Mesothelial cell of epicardium (in vitro differentiated cells): ENCODE results near the gene ZNF254. TPM values are rescaled to one million over a fixed set of nuclear protein-coding genes. Genes with fewer than 3 reads are reported as not detected.
"Not testable (repeated sequence)": the region's sequence is repeated elsewhere in the genome, so short reads cannot be mapped to it uniquely, and the experiment has no call there.

ENCODE experiments used
- DNase-seq, 2 experiments: peaks; one replicate each; pipeline ENCODE4 v3.0.0; 2021; ENCODE audit warnings: low spot score in 2 of 2; ENCODE audit not compliant: unreplicated experiment in 2 of 2
- H3K27ac Mint-ChIP-seq: 2 replicates; pipeline ENCODE4 v1.8.0; 2021; ENCODE audit warnings: mixed read lengths
- H3K27me3 Mint-ChIP-seq: 2 replicates; pipeline ENCODE4 v1.8.0; 2021; ENCODE audit warnings: low read depth, mixed read lengths
- H3K36me3 Mint-ChIP-seq: 2 replicates; pipeline ENCODE4 v1.8.0; 2021; ENCODE audit warnings: mixed read lengths
- H3K4me1 Mint-ChIP-seq: 2 replicates; pipeline ENCODE4 v1.8.0; 2021; ENCODE audit warnings: mixed read lengths
- H3K4me3 Mint-ChIP-seq: 2 replicates; pipeline ENCODE4 v1.8.0; 2021; ENCODE audit warnings: mild to moderate bottlenecking, moderate library complexity, mixed read lengths
- H3K9me3 Mint-ChIP-seq: 2 replicates; pipeline ENCODE4 v1.8.0; 2021; ENCODE audit warnings: mixed read lengths
- total RNA-seq: library from RNA; stranded (reverse); gene quantifications from 3 replicates; pipeline ENCODE4 v1.2.1, GENCODE V29; 2021
- TF ChIP-seq, protein P1 (sequence below): fragments of 200-600 bp; sonication (generic); IDR thresholded peaks from one replicate; pipeline ENCODE4 v1.5.0; 2021; ENCODE audit warnings: antibody characterized with exemption; ENCODE audit not compliant: unreplicated experiment

ZNF254 gene
- total RNA-seq, 1 donor from 2014 or later, result 35.5 TPM

- H3K9me3 Mint-ChIP-seq, result peaks cover 32% of the 10 kb centered on the region
- no peaks in the 10 kb centered on the region for H3K27me3 Mint-ChIP-seq
- no peak for DNase-seq
- TF ChIP-seq, protein P1, sequence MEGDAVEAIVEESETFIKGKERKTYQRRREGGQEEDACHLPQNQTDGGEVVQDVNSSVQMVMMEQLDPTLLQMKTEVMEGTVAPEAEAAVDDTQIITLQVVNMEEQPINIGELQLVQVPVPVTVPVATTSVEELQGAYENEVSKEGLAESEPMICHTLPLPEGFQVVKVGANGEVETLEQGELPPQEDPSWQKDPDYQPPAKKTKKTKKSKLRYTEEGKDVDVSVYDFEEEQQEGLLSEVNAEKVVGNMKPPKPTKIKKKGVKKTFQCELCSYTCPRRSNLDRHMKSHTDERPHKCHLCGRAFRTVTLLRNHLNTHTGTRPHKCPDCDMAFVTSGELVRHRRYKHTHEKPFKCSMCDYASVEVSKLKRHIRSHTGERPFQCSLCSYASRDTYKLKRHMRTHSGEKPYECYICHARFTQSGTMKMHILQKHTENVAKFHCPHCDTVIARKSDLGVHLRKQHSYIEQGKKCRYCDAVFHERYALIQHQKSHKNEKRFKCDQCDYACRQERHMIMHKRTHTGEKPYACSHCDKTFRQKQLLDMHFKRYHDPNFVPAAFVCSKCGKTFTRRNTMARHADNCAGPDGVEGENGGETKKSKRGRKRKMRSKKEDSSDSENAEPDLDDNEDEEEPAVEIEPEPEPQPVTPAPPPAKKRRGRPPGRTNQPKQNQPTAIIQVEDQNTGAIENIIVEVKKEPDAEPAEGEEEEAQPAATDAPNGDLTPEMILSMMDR, result no peak
- H3K27ac Mint-ChIP-seq, result no peak overlapping the region
- peaks cover 67% of the 10 kb centered on the region for H3K36me3 Mint-ChIP-seq
- H3K4me3 Mint-ChIP-seq, result no peak overlapping the region
- no peaks in the 10 kb centered on the region for H3K4me1 Mint-ChIP-seq
Observed at GRCh38 chr19:24072720-24073119, 14.3 kb upstream of the ZNF254 start.

DNA sequence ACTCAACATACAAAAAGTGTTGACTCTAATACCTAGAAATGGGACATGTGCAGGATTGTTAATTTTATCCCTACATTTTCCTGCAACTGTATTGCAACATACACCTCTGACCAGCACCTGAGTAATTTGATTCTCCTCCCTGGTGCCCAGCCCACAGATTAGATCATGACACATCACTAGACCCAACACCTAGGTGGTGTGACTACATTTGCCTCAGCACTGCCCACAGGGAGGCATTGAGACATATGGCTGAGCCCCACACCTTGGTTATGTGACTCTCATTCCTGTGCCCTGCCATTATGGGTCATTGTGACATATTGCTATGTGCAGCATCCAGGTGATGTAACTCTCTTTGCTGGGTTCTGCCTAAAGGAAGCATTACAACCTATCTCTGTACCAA is 13.2 kb upstream of the ZNF254 start:
- Mint-ChIP-seq H3K27ac (no peak overlapping the region), H3K36me3 (peaks cover 66% of the 10 kb centered on the region), H3K9me3 (peaks cover 32% of the 10 kb centered on the region), H3K4me1 (no peaks in the 10 kb centered on the region), H3K27me3 (no peaks in the 10 kb centered on the region), H3K4me3 (no peak overlapping the region)
- TF ChIP-seq, protein P1, result no peak
- no peak for DNase-seq

GRCh38 chr19:24074720-24075454 is 12.1 kb upstream of the ZNF254 start:
- no peak overlapping the region for H3K4me3 Mint-ChIP-seq
- DNase-seq, result no peak
- TF ChIP-seq, protein P1, result no peak
- peaks cover 32% of the 10 kb centered on the region for H3K9me3 Mint-ChIP-seq
- no peak overlapping the region for H3K27ac Mint-ChIP-seq
- peaks cover 71% of the 10 kb centered on the region for H3K36me3 Mint-ChIP-seq
- H3K4me1 Mint-ChIP-seq, result no peaks in the 10 kb centered on the region
- H3K27me3 Mint-ChIP-seq, result no peaks in the 10 kb centered on the region

DNA sequence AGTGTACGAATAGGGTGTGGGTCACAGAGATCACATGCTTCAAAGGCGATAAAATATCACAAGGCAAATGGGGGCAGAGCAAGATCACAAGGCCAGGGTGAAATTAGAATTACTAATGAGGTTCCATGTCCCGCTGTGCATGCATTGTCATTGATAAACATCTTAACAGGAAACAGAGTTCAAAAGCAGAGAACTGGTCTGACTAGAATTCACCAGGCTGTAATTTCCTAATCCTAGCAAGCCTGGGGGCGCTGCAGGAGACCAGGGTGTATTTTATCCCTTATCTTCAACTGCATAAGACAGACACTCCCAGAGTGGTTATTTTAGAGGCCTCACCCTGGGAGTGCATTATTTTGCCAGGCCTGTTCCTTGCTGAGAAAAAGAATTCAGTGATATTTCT is 11.5 kb upstream of the ZNF254 start:
- not testable (repeated sequence) for DNase-seq, H3K4me3 Mint-ChIP-seq

DNA sequence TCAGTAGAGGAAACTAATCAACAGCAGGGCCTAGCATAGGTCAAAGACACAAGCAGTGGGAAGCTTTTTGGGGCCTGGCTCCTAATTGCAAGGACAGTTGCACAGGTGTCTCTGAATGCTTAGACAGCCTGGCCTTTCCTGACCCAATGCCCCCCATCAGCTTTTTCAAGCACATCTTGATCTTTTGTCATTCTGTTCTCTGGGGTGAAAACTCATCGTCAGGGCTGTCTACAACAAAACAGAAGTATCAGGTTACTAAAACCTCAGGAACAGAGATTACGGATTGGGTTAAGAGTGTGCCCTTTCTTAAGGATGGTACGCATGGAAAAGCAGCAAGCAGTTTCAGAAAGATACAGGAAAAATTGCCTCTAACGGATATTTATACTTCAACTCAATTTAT is 8.3 kb upstream of the ZNF254 start:
- H3K4me1 Mint-ChIP-seq, result peaks cover 2% of the 10 kb centered on the region

More for the DNA sequence above, 11.5 kb upstream of the ZNF254 start:
- H3K36me3 Mint-ChIP-seq, result peaks cover 67% of the 10 kb centered on the region
- H3K4me1 Mint-ChIP-seq, H3K27ac Mint-ChIP-seq, H3K27me3 Mint-ChIP-seq: not testable (repeated sequence)
- H3K9me3 Mint-ChIP-seq, result peaks cover 32% of the 10 kb centered on the region

GRCh38 chr19:24081056-24081455 is 5.9 kb upstream of the ZNF254 start:
- peaks cover 34% of the 10 kb centered on the region for H3K36me3 Mint-ChIP-seq
- no peak for DNase-seq
- H3K27ac Mint-ChIP-seq, result no peak overlapping the region
- H3K9me3 Mint-ChIP-seq, result peaks cover under 1% of the 10 kb centered on the region
- peaks cover 2% of the 10 kb centered on the region for H3K4me1 Mint-ChIP-seq
- TF ChIP-seq, protein P1, result no peak
- H3K27me3 Mint-ChIP-seq, result no peaks in the 10 kb centered on the region
- H3K4me3 Mint-ChIP-seq, result no peak overlapping the region

More for the DNA sequence above, 8.3 kb upstream of the ZNF254 start:
- peaks cover 22% of the 10 kb centered on the region for H3K9me3 Mint-ChIP-seq
- TF ChIP-seq, protein P1, result no peak
- peaks cover 58% of the 10 kb centered on the region for H3K36me3 Mint-ChIP-seq
- no peaks in the 10 kb centered on the region for H3K27me3 Mint-ChIP-seq
- no peak for DNase-seq
- H3K4me3 Mint-ChIP-seq, result no peak overlapping the region
- H3K27ac Mint-ChIP-seq, result no peak overlapping the region
